GM12801 (cell line): ENCODE measurements around the gene DNAJC4.

Experiments used
- CTCF ChIP-seq: IDR thresholded peaks from one replicate; pipeline ENCODE4 v1.5.1; 2011; ENCODE audit warnings: control low read depth; ENCODE audit not compliant: insufficient read length; ENCODE audit errors: extremely low read depth

Gene DNAJC4

GRCh38 chr11:64227405-64227956 lies 2.9 kb upstream of the DNAJC4 start:
- TF ChIP-seq CTCF: no peak

DNA sequence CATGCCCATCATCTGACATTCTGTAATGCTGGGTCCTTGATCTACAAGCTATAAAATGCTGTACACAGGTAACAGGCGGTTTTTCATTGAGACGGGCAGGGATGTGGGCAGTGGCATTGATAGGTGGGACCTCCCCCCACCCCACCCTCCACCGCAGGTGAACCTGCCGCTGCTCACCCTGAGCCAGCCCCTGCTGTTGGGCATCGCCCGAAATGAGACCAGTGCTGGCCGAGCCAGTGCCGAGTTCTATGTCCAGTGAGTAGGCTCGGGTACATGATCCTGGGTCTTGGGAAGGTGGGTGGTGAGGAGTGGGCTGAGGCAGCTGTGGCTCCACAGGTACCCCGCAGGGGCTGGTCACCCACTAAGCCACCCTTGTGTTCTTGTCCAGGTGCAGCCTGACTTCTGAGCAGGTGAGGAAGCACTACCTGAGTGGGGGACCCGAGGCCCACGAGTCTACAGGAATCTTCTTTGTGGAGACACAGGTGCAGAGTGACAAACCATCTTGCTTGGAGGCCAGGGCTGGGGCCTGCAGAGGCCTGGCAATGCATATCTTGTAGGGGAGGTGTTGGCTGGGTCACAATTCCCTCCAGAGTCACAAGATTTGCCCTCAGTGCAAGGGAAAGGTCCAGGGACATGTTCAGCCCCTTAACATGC lies 1.1 kb upstream of the DNAJC4 start:
- no peak for TF ChIP-seq CTCF

DNA sequence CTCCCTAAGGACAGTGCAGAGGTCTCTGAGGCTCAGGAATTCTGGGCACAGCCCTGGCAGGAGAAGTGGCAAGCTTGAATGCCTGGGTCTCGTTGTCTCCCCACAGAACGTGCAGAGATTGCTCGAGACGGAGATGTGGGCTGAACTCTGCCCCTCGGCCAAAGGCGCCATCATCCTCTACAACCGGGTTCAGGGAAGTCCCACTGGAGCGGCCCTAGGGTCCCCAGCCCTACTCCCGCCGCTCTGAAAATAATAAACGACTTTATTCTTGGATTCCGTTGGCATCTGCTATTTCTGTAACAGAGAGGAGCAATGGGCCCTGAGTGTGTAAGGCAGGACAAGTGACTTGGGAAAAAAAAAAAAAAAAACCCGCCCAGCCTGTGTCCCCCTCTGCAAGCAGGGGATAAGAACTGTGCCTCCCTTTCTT lies 591 bp upstream of the DNAJC4 start:
- TF ChIP-seq CTCF: no peak

GRCh38 chr11:64230985-64231365 lies 627 bp downstream of the DNAJC4 start:
- no peak for TF ChIP-seq CTCF

DNA sequence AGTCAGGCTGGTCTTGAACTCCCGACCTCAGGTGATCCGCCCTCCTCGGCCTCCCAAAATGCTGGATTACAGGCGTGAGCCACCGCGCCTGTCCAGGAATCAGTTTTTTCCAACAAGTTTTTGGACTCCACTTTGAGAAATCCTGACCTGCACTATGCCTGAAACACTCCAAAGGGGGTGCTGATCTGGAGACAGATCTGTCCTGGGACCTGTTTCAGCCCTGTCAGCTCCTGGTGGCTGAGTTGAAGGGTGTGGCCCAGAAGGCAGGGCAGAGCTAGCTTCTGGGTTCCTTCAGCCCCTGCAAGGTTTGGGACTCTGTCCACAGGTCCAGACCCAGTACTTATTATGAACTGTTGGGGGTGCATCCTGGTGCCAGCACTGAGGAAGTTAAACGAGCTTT lies 1.2 kb downstream of the DNAJC4 start:
- no peak for TF ChIP-seq CTCF

DNA sequence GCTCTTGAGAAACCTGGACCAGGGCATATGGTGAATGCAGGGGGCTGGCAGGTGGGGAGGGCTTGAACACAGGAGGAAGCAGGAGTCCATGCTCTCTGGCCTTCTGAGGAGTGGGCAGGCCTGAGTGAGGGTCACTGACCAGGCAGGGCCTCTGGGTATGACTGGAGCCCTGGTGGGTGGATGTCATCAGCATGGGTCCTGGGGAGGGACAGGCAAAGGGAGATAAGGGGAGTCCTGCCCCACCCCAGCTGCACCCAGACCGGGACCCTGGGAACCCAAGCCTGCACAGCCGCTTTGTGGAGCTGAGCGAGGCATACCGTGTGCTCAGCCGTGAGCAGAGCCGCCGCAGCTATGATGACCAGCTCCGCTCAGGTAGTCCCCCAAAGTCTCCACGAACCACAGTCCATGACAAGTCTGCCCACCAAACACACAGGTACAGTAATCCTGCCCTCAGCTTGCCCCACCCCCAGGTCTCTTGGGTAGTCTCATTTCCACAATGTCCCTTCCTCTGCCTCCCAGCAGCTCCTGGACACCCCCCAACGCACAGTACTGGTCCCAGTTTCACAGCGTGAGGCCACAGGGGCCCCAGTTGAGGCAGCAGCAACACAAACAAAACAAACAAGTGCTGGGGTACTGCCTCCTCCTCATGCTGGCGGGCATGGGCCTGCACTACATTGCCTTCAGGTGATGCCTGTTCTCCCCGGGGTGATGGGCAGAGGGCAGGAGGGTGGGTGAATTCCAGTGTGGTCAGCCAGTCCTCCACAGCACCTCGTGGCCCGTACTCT lies 2.0 kb downstream of the DNAJC4 start:
- no peak for TF ChIP-seq CTCF

DNA sequence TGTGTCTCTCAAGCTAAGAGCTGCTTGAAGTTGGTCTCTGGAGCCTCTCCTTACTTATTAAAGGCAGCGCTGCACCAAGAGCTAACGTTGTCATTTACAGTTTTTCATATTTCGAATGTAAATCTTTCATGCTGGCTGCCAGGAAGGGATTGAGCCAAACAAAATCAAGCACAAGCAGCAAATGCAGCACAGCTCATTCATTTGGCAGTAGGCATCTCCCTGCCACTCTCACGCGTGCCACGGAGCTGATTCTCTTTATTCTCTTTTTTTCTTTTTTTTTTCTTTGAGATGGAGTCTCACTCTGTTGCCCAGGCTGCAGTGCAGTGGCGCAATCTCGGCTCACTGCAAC lies 2.6 kb downstream of the DNAJC4 start:
- TF ChIP-seq CTCF: no peak
